Measurements from ENCODE around the gene PCDHGB7.
"Not testable (repeated sequence)": the region's sequence is repeated elsewhere in the genome, so short reads cannot be mapped to it uniquely, and the experiment has no call there.

The PCDHGB7 gene

GRCh38 chr5:141430332-141431113, 13.0 kb downstream of the PCDHGB7 start, which contains the start of gene PCDHGA12:
Gene PCDHGA12 (plus strand): TSS chr5:141430507. CDS start chr5:141430760, 253 bp downstream.
- DNase-seq: no peak

- DNase-seq: no peak
Measured at GRCh38 chr5:141431286-141431685, 13.8 kb downstream of the PCDHGB7 start.

- not testable (repeated sequence) for DNase-seq
Measured at GRCh38 chr5:141432308-141432707, 14.8 kb downstream of the PCDHGB7 start.

- DNase-seq: not testable (repeated sequence)
Measured at GRCh38 chr5:141432726-141433125, 15.2 kb downstream of the PCDHGB7 start.

- DNase-seq: no peak
Measured at GRCh38 chr5:141434006-141434405, 16.5 kb downstream of the PCDHGB7 start.

GRCh38 chr5:141437221-141437620, 19.7 kb downstream of the PCDHGB7 start:
- DNase-seq: no peak

- DNase-seq: no peak
Measured at GRCh38 chr5:141439411-141440141, 22.1 kb downstream of the PCDHGB7 start.

GRCh38 chr5:141440341-141440740, 22.9 kb downstream of the PCDHGB7 start:
- no peak for DNase-seq

GRCh38 chr5:141441571-141442170, 24.2 kb downstream of the PCDHGB7 start:
- DNase-seq: no peak

GRCh38 chr5:141465351-141465750, 47.9 kb downstream of the PCDHGB7 start:
- DNase-seq: no peak
